Measurements from ENCODE around the gene DNALI1. TPM values are rescaled to one million over a fixed set of nuclear protein-coding genes. Genes with fewer than 3 reads are reported as not detected.
A peak's percentile ranks its signal among the peaks of the same experiment; 100 is the strongest.

The DNALI1 gene
- total and polyA plus RNA-seq, 10 of the 15 experiments (the other 5 are each of a cell fraction or from before 2014, with no cell fraction given) = 0.03 to 0.13 (median 0.05) TPM; not detected in 7

DNA sequence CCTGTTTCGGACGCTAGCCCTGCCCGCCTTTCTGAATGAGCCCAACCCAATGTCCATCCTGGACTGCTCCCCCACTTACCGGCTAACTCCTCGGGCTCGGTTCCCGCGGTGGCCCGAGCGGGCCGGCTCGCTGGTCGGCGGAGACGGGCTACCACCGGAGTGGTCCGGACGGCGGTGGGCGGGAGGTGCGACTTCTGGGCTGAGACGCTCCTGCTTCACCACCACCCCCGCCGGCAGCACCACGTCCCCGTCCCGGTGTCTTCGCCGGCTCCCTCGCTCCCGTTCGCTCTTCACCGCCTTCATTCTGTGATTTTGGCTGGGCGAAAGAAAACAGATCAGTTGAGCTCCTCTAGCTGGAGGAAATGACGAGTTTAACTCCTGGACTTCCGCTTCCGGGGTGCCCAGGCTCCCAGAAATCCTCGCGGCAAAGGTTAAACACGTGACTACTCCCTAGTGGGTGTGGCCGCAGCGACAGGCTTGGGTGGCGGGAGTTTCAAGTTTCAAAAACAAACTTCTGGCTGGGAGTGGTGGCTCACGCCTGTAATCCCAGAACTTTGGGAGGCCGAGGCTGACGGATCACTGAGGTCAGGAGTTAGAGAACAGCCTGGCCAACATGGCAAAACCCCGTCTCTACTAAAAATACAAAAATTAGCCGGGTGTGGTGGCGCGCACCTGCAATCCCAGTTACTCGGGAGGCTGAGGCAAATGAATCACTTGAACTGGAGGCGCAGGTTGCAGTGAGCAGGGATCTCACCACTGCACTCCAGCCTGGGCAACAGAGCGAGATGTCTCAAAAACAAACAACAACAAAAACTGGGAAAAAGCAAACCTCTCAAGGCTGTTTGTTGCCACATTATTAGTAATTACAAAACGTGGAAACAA, 2.6 kb upstream of the DNALI1 start, which contains the start of gene SNIP1 (continued):
- TF ChIP-seq LARP7 (IDR thresholded peaks at IDR 0.05) = peak; percentile 33; the same call in 1 of the 2 replicates
- TF ChIP-seq, protein P1, sequence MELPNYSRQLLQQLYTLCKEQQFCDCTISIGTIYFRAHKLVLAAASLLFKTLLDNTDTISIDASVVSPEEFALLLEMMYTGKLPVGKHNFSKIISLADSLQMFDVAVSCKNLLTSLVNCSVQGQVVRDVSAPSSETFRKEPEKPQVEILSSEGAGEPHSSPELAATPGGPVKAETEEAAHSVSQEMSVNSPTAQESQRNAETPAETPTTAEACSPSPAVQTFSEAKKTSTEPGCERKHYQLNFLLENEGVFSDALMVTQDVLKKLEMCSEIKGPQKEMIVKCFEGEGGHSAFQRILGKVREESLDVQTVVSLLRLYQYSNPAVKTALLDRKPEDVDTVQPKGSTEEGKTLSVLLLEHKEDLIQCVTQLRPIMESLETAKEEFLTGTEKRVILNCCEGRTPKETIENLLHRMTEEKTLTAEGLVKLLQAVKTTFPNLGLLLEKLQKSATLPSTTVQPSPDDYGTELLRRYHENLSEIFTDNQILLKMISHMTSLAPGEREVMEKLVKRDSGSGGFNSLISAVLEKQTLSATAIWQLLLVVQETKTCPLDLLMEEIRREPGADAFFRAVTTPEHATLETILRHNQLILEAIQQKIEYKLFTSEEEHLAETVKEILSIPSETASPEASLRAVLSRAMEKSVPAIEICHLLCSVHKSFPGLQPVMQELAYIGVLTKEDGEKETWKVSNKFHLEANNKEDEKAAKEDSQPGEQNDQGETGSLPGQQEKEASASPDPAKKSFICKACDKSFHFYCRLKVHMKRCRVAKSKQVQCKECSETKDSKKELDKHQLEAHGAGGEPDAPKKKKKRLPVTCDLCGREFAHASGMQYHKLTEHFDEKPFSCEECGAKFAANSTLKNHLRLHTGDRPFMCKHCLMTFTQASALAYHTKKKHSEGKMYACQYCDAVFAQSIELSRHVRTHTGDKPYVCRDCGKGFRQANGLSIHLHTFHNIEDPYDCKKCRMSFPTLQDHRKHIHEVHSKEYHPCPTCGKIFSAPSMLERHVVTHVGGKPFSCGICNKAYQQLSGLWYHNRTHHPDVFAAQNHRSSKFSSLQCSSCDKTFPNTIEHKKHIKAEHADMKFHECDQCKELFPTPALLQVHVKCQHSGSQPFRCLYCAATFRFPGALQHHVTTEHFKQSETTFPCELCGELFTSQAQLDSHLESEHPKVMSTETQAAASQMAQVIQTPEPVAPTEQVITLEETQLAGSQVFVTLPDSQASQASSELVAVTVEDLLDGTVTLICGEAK (IDR thresholded peaks at IDR 0.05; ENCODE audit: borderline replicate concordance) = peak; percentile 97
- 0 out of 2 replicates have a peak, but pooled peaks have one; percentile 31 for TF ChIP-seq NR2F1 (conservative IDR thresholded peaks at IDR 0.05)
- TF ChIP-seq ESRRA (IDR thresholded peaks at IDR 0.05; ENCODE audit: low read length) = no peak
- peak; percentile 99 for TF ChIP-seq GABPA (IDR thresholded peaks at IDR 0.05; ENCODE audit: low read depth)
- TF ChIP-seq SMAD1 (IDR thresholded peaks at IDR 0.05; ENCODE audit: low read depth, partially characterized antibody) = no peak
- no peak for TF ChIP-seq CHD4 (IDR thresholded peaks at IDR 0.05)
- peak; percentile 69 for TF ChIP-seq NR2C2 (IDR thresholded peaks at IDR 0.05; ENCODE audit: borderline replicate concordance, control insufficient read depth, insufficient read length, low read depth)
- no peak; the same call in 1 of the 2 replicates for TF ChIP-seq GATAD2B (conservative IDR thresholded peaks at IDR 0.05; ENCODE audit: low read depth)
- TF ChIP-seq EP300 (IDR thresholded peaks at IDR 0.05; ENCODE audit: borderline replicate concordance in 1 of 2, control insufficient read depth in 1 of 2, low read depth in 2 of 2, low read length in 2 of 2) = 0 out of 4 replicates have a peak, but pooled peaks of 1 of the 2 experiments have one; percentile 7
- TF ChIP-seq HDAC2 (IDR thresholded peaks at IDR 0.05) = peak; percentile 84; the same call in 1 of the 2 replicates
- TF ChIP-seq KLF5 (IDR thresholded peaks at IDR 0.05; ENCODE audit: partially characterized antibody) = peak; percentile 56
- peak; percentile 45; the same call in 1 of the 2 replicates for TF ChIP-seq TBL1XR1 (IDR thresholded peaks at IDR 0.05; ENCODE audit: low read depth, low read length)
- no peak for TF ChIP-seq NFYA (IDR thresholded peaks at IDR 0.05; ENCODE audit: borderline replicate concordance, low read depth, low read length)
- TF ChIP-seq ATF7 (IDR thresholded peaks at IDR 0.05; ENCODE audit: low read depth) = peak; percentile 52; the same call in 1 of the 2 replicates
- TF ChIP-seq, protein P2, sequence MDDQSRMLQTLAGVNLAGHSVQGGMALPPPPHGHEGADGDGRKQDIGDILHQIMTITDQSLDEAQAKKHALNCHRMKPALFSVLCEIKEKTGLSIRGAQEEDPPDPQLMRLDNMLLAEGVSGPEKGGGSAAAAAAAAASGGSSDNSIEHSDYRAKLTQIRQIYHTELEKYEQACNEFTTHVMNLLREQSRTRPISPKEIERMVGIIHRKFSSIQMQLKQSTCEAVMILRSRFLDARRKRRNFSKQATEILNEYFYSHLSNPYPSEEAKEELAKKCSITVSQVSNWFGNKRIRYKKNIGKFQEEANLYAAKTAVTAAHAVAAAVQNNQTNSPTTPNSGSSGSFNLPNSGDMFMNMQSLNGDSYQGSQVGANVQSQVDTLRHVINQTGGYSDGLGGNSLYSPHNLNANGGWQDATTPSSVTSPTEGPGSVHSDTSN (IDR thresholded peaks at IDR 0.05; ENCODE audit: insufficient replicate concordance, low read depth, low read length) = no peak
- TF ChIP-seq NBN (IDR thresholded peaks at IDR 0.05) = peak; percentile 71
- TF ChIP-seq HCFC1 (IDR thresholded peaks at IDR 0.05; ENCODE audit: low read length) = peak; percentile 79
- TF ChIP-seq BHLHE40 (IDR thresholded peaks at IDR 0.05; ENCODE audit: borderline replicate concordance in 1 of 2, low read depth in 2 of 2, low read length in 1 of 2) = peak; percentile 93
- TF ChIP-seq MTA3 (IDR thresholded peaks at IDR 0.05; ENCODE audit: borderline replicate concordance, low read length) = 0 out of 2 replicates have a peak, but pooled peaks have one; percentile 40
